HPDE6-E6E7 (cell line): ENCODE results near the gene CEACAM1.
A peak's percentile ranks its signal among the peaks of the same experiment; 100 is the strongest.
"Not testable (repeated sequence)": the region's sequence is repeated elsewhere in the genome, so short reads cannot be mapped to it uniquely, and the experiment has no call there.

Experiments
- DNase-seq: peaks from one replicate; pipeline ENCODE4 v3.0.0; 2011; ENCODE audit warnings: missing footprints; ENCODE audit errors: extremely low spot score

The CEACAM1 gene

GRCh38 chr19:42528354-42529247 is at the start of gene CEACAM1:
Gene CEACAM1 (minus strand): TSS chr19:42528481. CDS start chr19:42528374, 107 bp downstream.
- DNase-seq = peak; percentile 86

- DNase-seq = no peak
Measured at GRCh38 chr19:42577016-42577415, 48.7 kb upstream of the CEACAM1 start.

GRCh38 chr19:42576241-42576640 is 48.0 kb upstream of the CEACAM1 start:
- no peak for DNase-seq

- DNase-seq = no peak
Measured at GRCh38 chr19:42573642-42574041, 45.4 kb upstream of the CEACAM1 start.

DNA sequence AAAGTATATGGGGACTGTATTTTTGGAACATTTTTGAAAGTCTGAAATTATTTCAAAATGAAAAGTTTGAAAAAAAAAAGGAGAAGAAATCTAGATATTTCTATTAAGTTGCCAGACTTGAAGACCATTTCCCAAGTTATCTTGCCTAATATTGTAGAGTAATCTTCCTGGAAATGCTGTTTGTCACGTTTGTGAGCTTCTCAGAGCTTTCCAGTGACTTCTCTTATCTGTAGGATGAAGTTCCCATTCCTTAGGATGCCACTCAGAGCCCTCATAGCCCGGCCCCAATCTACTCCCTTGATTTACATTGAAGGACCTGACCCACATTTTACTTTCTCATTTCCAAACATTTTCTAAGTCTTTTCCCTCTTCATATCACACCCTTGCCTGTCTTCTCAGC is 42.8 kb upstream of the CEACAM1 start:
- no peak for DNase-seq

- DNase-seq = no peak
Measured at GRCh38 chr19:42569193-42569592, 40.9 kb upstream of the CEACAM1 start.

DNA sequence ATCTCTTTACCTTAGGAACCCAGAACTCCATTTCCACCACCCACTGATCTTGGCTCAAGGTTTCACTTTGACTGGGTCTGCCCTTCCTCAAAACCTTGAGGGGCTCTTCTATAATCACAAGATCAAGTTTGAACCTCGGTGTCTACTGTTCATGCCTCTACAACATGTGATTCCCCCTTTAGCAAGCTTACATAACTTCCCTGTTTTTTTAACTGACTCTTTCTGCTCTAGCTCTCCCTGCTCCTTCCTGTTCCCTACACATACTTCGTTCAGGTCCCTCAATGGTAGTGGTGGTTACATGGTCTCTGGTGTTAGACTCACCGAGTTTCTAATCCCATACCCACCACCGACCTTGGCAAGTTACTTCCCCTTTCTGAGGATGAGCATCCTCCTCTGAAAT is 39.7 kb upstream of the CEACAM1 start:
- DNase-seq = no peak

- no peak for DNase-seq
Measured at GRCh38 chr19:42567567-42567966, 39.3 kb upstream of the CEACAM1 start.

GRCh38 chr19:42563352-42564210 is 35.3 kb upstream of the CEACAM1 start:
- DNase-seq = peak; percentile 58

DNA sequence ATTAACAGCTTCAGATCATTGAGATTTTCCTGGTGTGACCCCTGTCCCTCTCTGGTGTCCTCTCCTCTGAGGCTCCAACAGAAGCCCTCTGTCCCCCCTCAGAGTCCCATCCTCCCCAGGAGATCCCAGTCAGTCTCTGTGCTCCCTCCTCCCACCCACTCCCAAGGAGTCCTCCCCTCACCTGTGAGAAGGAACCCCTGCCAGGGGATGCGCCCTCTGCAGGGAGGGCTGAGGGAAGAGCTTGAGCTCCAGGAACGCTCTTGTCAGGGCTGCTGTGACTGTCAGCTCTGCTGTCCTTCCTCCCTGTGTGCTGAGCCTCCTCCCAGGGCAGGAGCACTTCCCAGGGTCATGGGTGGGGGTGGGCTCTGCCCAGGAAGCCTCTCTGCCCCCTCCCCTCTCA is 33.2 kb upstream of the CEACAM1 start:
- no peak for DNase-seq

GRCh38 chr19:42560731-42561130 is 32.5 kb upstream of the CEACAM1 start:
- no peak for DNase-seq

DNA sequence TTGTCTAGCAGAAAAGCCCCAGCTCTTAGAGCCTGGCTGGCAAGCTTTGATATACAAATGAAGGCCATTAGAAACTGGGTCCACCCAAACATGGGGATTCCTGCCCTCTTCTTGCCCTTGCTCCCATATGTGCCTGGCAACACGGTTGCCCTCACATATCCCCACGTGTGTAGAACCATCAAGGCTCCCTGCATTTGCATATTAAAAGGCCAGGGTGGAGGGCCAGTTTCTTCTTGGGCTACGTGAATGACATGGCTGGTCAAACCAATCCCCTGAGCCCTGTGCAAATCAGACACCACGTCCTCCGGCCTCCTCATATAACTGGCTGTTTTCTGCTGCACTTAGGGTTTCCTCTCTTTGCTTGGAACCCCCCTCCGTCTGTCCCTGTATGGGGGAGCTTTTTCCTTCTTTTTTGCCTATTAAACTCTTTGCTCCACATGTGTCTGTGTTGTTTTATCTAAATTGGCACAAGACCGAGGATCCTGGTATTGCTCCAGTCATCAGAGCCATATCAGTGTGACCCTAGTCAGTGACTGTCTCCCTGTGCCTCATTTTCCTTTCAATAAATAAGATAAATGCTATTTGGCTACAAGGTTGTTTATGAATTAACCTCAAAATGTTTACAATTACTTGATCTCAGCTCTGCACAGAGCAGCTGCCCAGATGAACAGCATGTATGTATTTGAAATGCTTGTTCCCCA is 30.3 kb upstream of the CEACAM1 start:
- DNase-seq = no peak

DNA sequence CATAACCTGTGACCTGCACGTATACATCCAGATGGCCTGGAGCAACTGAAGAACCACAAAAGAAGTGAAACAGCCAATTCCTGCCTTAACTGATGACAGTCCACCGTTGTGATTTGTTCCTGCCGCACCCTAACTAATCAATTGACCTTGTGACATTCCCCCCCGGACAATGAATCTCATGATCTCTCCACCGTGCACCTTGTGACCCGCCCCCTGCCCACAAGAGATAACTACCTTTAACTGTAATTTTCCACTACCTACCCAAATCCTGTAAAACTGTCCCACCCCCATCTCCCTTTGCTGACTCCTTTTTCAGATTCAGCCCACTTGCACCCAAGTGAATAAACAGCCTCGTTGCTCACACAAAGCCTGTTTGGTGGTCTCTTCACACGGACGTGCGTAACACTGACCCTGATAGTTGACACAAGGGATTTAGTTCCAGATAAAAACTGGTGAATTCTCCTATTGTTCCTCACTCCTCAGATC is 29.1 kb upstream of the CEACAM1 start:
- not testable (repeated sequence) for DNase-seq

- no peak for DNase-seq
Measured at GRCh38 chr19:42555801-42556200, 27.5 kb upstream of the CEACAM1 start.

GRCh38 chr19:42555317-42555716 is 27.0 kb upstream of the CEACAM1 start:
- DNase-seq = no peak

- no peak for DNase-seq
Measured at GRCh38 chr19:42554046-42554575, 25.8 kb upstream of the CEACAM1 start.

DNA sequence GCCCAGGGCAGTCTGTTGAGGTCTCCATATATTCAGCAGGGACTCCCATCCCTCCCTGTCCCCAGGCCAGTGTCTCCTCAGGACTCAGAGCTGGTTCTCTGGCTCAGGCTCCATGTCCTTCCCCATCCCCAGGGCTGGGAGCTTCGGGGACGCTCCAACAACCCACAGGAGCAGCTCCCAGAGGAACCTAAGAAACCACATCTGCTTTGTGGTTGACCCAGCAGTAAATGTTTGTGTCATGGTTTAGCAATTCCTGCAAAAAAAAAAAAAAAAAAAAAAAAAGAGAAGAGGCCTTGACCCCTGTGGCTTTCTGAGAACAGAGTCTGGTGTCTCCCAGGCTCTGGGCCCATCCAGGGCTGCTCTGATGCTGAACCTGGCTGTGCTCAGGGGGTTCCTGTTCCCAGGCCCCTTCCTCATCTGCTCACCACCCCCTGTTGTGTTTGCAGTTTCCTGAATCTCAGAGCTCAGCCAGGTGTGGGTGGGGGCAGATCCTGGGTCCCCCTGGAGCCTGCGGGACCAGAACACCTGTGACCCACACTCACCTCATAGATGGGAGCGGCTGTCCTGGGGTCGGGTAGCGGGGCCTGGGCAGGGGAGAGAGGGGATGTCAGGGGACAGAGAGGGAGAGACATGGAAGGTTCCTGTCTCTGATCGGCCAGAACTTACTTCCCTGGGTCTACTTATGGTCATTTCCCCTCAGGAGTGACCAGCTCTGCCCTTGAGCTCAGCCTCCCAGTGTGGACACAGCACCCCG is 25.2 kb upstream of the CEACAM1 start:
- DNase-seq = no peak

GRCh38 chr19:42552086-42553065 is 24.1 kb upstream of the CEACAM1 start:
- DNase-seq = no peak

DNA sequence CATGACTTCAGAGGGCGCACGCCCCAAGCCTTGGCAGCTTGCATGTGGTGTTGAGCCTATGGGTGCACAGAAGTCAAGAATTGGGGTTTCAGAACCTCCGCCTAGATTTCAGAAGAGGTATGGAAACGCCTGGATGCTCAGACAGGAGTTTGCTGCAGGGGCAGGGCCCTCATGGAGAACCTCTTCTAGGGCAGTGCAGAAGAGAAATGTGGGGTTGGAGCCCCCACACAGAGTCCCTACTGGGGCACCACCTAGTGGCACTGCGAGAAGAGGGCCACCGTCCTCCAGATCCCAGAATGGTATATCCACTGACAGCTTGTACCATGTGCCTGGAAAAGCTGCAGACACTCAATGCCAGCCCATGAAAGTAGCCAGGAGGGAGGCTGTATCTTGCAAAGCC is 22.2 kb upstream of the CEACAM1 start:
- not testable (repeated sequence) for DNase-seq

- DNase-seq = not testable (repeated sequence)
Measured at GRCh38 chr19:42549067-42549466, 20.8 kb upstream of the CEACAM1 start.
